GM12891 (cell line): Measurements from ENCODE around the gene CPED1.
"Not testable (repeated sequence)": the region's sequence is repeated elsewhere in the genome, so short reads cannot be mapped to it uniquely, and the experiment has no call there.

Source experiments
- DNase-seq: peaks from one replicate; pipeline ENCODE4 v3.0.0; 2011; ENCODE audit warnings: low spot score; ENCODE audit not compliant: insufficient read length
- FAIRE-seq: peaks from 2 replicates; lab custom pipeline; 2011; peaks lifted over from hg19 to GRCh38; lab: Jason Lieb, UNC
- PAX5 ChIP-seq: IDR thresholded peaks from 2 replicates; pipeline ENCODE4 v1.6.1; 2011; ENCODE audit warnings: low read length, moderate library complexity, mild to moderate bottlenecking; ENCODE audit not compliant: insufficient read depth, severe bottlenecking
- POLR2A ChIP-seq: IDR thresholded peaks from 2 replicates; pipeline ENCODE4 v1.6.1; 2011; ENCODE audit warnings: low read depth, low read length, control low read depth
- POLR2AphosphoS5 ChIP-seq: IDR thresholded peaks from 2 replicates; pipeline ENCODE4 v1.6.1; 2011; ENCODE audit warnings: low read depth, low read length, control low read depth
- POU2F2 ChIP-seq: IDR thresholded peaks from 2 replicates; pipeline ENCODE4 v1.6.1; 2011; ENCODE audit warnings: low read depth, mild to moderate bottlenecking, control low read depth, low read length, moderate library complexity
- SPI1 ChIP-seq: IDR thresholded peaks from 2 replicates; pipeline ENCODE4 v1.6.1; 2011; ENCODE audit warnings: low read depth, low read length, control low read depth
- TAF1 ChIP-seq: IDR thresholded peaks from 2 replicates; pipeline ENCODE4 v1.6.1; 2011; ENCODE audit warnings: low read depth, low read length, control low read depth

Gene CPED1

GRCh38 chr7:120973849-120974248 lies 14.7 kb upstream of the CPED1 start:
- FAIRE-seq, result no peak
- TF ChIP-seq TAF1 (no peak), SPI1 (no peak), POLR2AphosphoS5 (no peak), POLR2A (no peak), POU2F2 (no peak), PAX5 (no peak)
- no peak for DNase-seq

- DNase-seq (no peak), FAIRE-seq (no peak)
- TF ChIP-seq TAF1, result no peak
- TF ChIP-seq POU2F2, result no peak
- TF ChIP-seq POLR2A, result no peak
- TF ChIP-seq SPI1, result no peak
- no peak for TF ChIP-seq PAX5
- no peak for TF ChIP-seq POLR2AphosphoS5
Measured at GRCh38 chr7:120979765-120980499, 8.6 kb upstream of the CPED1 start.

- no peak for DNase-seq
- TF ChIP-seq PAX5 (no peak), POLR2AphosphoS5 (no peak), SPI1 (no peak), POU2F2 (no peak), POLR2A (no peak), TAF1 (no peak)
- FAIRE-seq, result no peak
Measured at GRCh38 chr7:120981117-120981516, 7.4 kb upstream of the CPED1 start.

- no peak for TF ChIP-seq PAX5
- TF ChIP-seq SPI1, result no peak
- no peak for TF ChIP-seq POU2F2
- no peak for TF ChIP-seq POLR2A
- TF ChIP-seq TAF1, result no peak
- TF ChIP-seq POLR2AphosphoS5, result no peak
- no peak for DNase-seq
- FAIRE-seq, result no peak
Measured at GRCh38 chr7:120981888-120982615, 6.5 kb upstream of the CPED1 start.

GRCh38 chr7:120983592-120983991 lies 4.9 kb upstream of the CPED1 start:
- DNase-seq, FAIRE-seq: not testable (repeated sequence)

- FAIRE-seq (no peak), DNase-seq (no peak)
Measured at GRCh38 chr7:120984406-120984805, 4.1 kb upstream of the CPED1 start.

GRCh38 chr7:120985130-120985758 lies 3.3 kb upstream of the CPED1 start:
- no peak for TF ChIP-seq POLR2AphosphoS5
- TF ChIP-seq SPI1, result no peak
- no peak for TF ChIP-seq POLR2A
- no peak for TF ChIP-seq POU2F2
- TF ChIP-seq TAF1, result no peak
- TF ChIP-seq PAX5, result no peak
- no peak for FAIRE-seq
- DNase-seq, result no peak

More at GRCh38 chr7:120984406-120984805, 4.1 kb upstream of the CPED1 start:
- TF ChIP-seq TAF1, result no peak
- TF ChIP-seq POLR2A, result no peak
- no peak for TF ChIP-seq POU2F2
- no peak for TF ChIP-seq POLR2AphosphoS5
- TF ChIP-seq PAX5, result no peak
- TF ChIP-seq SPI1, result no peak

GRCh38 chr7:120985839-120986238 lies 2.7 kb upstream of the CPED1 start:
- DNase-seq, result no peak
- no peak for TF ChIP-seq POLR2A
- TF ChIP-seq PAX5, result no peak
- TF ChIP-seq POU2F2, result no peak
- TF ChIP-seq TAF1, result no peak
- no peak for TF ChIP-seq SPI1
- FAIRE-seq, result no peak

GRCh38 chr7:120986650-120987049 lies 1.9 kb upstream of the CPED1 start:
- no peak for FAIRE-seq
- no peak for DNase-seq
- no peak for TF ChIP-seq SPI1
- TF ChIP-seq TAF1, result no peak
- no peak for TF ChIP-seq POLR2A
- no peak for TF ChIP-seq POLR2AphosphoS5
- TF ChIP-seq PAX5, result no peak
- TF ChIP-seq POU2F2, result no peak

GRCh38 chr7:120987280-120987679 lies 1.2 kb upstream of the CPED1 start:
- TF ChIP-seq SPI1, result no peak
- TF ChIP-seq TAF1, result no peak
- TF ChIP-seq POU2F2, result no peak
- no peak for TF ChIP-seq POLR2AphosphoS5
- TF ChIP-seq PAX5, result no peak
- no peak for TF ChIP-seq POLR2A
- DNase-seq (no peak), FAIRE-seq (no peak)
